ENCODE results near the gene CELA3B.
"Not testable (repeated sequence)": the region's sequence is repeated elsewhere in the genome, so short reads cannot be mapped to it uniquely, and the experiment has no call there.

CELA3B gene

DNA sequence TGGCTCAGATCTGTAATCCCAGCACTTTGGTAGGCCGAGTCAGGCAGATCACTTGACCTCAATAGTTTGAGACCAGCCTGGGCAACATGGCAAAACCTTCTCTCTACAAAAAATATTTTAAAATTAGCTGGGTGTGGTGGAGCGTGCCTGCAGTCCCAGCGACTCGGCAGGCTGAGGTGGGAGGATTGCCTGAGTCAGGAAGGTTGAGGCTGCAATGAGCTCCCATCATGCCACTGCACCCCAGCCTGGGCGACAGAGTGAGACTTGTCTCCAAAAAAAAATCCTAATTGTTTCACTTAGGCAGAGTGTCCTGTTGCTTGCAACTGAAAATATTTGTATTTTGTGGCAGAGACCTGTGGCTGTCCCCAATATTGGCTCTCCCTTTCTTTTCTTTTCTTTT, 7.8 kb upstream of the CELA3B start:
- H3K36me3 ChIP-seq (ENCODE audit: control insufficient read depth in 2 of 2, insufficient read depth in 1 of 2, low read length in 2 of 2); H3K4me3 ChIP-seq (ENCODE audit: low read depth, low read length); H3K9me3 ChIP-seq (ENCODE audit: control insufficient read depth, insufficient read depth, low read depth, low read length); H3K27ac ChIP-seq (ENCODE audit: extremely low read depth, low read depth, low read length); H3K4me1 ChIP-seq (ENCODE audit: control insufficient read depth, insufficient read depth, low read length): not testable (repeated sequence)
- ChIA-PET CTCF (interaction anchor here (0.6 kb wide), 1 partner anchor 110 kb away, joined by 3 read pairs; no protein-coding TSS in a partner anchor), POLR2A (interaction anchor here (0.6 kb wide), 1 partner anchor 65 kb away, joined by 4 read pairs; no protein-coding TSS in a partner anchor)

DNA sequence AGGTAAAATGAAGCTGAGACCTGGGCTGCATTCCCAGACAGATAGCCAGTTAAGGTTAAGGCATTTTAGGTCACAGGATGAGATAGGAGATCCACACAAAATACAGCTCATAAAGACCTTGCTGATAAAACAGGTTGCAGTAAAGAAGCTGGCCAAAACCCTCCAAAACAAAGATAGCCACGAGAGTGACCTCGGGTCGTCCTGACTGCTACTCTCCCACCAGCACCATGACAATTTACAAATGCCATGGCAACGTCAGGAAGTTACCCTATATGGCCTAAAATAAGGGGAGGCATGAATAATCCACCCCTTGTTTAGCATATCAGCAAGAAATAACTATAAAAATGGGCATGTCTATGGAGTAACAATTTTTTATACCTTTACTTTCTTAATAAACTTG, 6.3 kb upstream of the CELA3B start:
- POLR2A ChIA-PET: interaction anchor here (0.6 kb wide), 1 partner anchor 1071 kb away, joined by 5 read pairs; no protein-coding TSS in a partner anchor
- CTCF ChIA-PET; H3K9me3 ChIP-seq (ENCODE audit: control insufficient read depth, insufficient read depth, low read depth, low read length); H3K27ac ChIP-seq (ENCODE audit: extremely low read depth, low read depth, low read length); H3K4me1 ChIP-seq (ENCODE audit: control insufficient read depth, insufficient read depth, low read length); H3K4me3 ChIP-seq (ENCODE audit: low read depth, low read length); H3K36me3 ChIP-seq (ENCODE audit: control insufficient read depth in 2 of 2, insufficient read depth in 1 of 2, low read length in 2 of 2): not testable (repeated sequence)

DNA sequence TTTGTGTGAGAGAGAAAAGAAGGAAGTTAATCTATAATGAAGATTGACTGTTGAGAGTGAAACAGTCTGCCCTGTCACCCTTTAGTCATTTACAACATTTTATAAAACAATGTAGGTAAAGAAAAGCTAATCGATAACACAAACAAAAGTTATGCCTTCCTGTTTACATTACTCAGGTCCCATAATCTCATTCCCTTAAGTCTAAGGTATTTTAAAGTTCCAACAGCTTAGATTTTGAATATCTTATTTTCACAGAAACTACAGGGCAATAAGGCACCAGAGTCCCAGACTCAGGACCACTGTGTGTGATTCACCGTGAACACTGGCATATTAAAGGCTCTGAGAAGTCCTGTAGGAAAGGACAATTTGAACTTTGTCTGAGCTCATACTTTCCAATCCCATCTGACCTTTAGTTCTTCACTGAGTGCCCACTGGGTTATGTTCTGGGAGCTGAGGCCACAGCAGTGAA, 3.8 kb upstream of the CELA3B start:
- H3K27ac ChIP-seq (ENCODE audit: extremely low read depth, low read depth, low read length); H3K4me1 ChIP-seq (ENCODE audit: control insufficient read depth, insufficient read depth, low read length); POLR2A ChIA-PET; H3K9me3 ChIP-seq (ENCODE audit: control insufficient read depth, insufficient read depth, low read depth, low read length); H3K4me3 ChIP-seq (ENCODE audit: low read depth, low read length); H3K36me3 ChIP-seq (ENCODE audit: control insufficient read depth in 2 of 2, insufficient read depth in 1 of 2, low read length in 2 of 2): not testable (repeated sequence)
- CTCF ChIA-PET: interaction anchor here (1.2 kb wide), 1 partner anchor 603 kb away, joined by 5 read pairs; no protein-coding TSS in a partner anchor

DNA sequence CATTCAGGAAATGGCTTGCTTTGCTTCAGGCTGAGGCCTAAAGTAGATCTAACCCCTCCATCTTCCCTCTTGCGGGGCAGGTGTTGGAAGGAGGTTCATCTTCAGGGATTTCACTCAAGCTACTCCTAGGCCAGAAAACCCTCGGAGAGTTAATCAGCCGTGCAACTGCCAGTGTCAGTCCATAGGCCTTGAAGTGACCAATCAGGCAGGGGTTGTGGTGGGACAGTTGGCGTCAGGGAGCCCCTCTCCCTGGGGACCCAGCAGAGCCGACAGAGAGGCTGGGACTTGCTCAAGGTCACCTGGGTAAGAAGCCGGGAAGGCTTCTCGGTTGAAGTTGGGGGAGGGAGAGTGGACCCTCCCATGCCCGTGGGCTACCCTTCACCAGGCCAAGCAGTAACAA, 2.9 kb upstream of the CELA3B start:
- H3K4me3 ChIP-seq (ENCODE audit: low read depth, low read length); H3K27ac ChIP-seq (ENCODE audit: extremely low read depth, low read depth, low read length); POLR2A ChIA-PET; CTCF ChIA-PET; H3K9me3 ChIP-seq (ENCODE audit: control insufficient read depth, insufficient read depth, low read depth, low read length); H3K36me3 ChIP-seq (ENCODE audit: control insufficient read depth in 2 of 2, insufficient read depth in 1 of 2, low read length in 2 of 2); H3K4me1 ChIP-seq (ENCODE audit: control insufficient read depth, insufficient read depth, low read length): not testable (repeated sequence)

DNA sequence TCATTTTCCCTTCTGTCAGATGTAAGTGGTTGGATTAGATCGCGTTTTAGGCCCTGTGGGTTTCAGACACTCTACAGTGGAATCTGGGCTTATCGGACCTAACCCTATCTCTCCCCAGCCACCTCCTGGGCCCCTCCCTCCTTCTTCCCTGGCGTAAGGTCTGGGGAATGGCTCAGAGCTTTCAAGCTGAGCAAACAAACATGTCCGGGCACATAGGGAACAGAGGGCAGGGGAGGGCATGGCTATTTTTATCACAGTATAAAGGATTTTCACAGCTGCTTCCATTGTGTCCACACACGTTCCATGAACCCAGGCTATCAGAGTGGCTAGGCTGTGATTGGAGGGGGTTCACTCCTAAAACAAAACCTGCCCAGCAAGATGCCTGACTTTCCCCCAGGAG, 2.1 kb upstream of the CELA3B start:
- H3K4me1 ChIP-seq (ENCODE audit: control insufficient read depth, insufficient read depth, low read length); H3K36me3 ChIP-seq (ENCODE audit: control insufficient read depth in 2 of 2, insufficient read depth in 1 of 2, low read length in 2 of 2); H3K27ac ChIP-seq (ENCODE audit: extremely low read depth, low read depth, low read length); H3K9me3 ChIP-seq (ENCODE audit: control insufficient read depth, insufficient read depth, low read depth, low read length); POLR2A ChIA-PET; H3K4me3 ChIP-seq (ENCODE audit: low read depth, low read length); CTCF ChIA-PET: not testable (repeated sequence)

DNA sequence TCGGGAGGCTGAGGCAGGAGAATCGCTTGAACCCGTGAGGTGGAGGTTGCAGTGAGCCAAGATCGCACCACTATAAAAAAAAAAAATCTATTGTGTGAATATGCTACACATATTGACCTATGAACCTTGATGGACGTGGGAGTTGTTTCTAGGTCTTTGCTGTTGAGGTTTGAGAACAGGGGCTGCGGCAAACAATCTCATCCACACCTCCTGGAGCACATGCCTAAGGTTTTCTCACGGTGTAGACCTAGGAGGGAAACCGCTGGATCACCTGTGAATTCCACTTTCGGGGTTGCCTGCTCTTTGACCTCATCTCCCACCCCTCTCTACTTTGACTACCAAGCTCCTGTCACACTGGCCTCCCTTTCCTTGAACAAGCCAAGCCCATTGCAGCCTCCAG, 1.5 kb upstream of the CELA3B start:
- CTCF ChIA-PET; H3K36me3 ChIP-seq (ENCODE audit: control insufficient read depth in 2 of 2, insufficient read depth in 1 of 2, low read length in 2 of 2); POLR2A ChIA-PET; H3K4me1 ChIP-seq (ENCODE audit: control insufficient read depth, insufficient read depth, low read length); H3K9me3 ChIP-seq (ENCODE audit: control insufficient read depth, insufficient read depth, low read depth, low read length); H3K27ac ChIP-seq (ENCODE audit: extremely low read depth, low read depth, low read length); H3K4me3 ChIP-seq (ENCODE audit: low read depth, low read length): not testable (repeated sequence)

DNA sequence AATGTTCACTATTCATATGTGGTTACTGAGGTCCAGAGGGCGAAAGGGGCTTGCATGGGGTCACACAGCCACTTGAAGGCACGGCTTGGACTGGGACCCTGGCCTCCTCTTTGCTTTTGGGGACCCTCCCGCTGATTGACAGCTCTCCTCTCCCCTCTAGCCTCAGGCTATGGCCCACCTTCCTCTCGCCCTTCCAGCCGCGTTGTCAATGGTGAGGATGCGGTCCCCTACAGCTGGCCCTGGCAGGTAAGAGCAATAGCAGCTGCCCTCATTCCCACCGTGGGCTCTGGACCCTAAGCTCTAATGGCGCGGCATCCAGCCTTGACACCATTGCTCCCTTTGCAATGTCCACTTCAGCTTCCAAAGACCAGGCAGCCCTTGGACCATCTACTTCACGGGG, 1.4 kb downstream of the CELA3B start:
- H3K4me1 ChIP-seq (ENCODE audit: control insufficient read depth, insufficient read depth, low read length); H3K9me3 ChIP-seq (ENCODE audit: control insufficient read depth, insufficient read depth, low read depth, low read length); H3K36me3 ChIP-seq (ENCODE audit: control insufficient read depth in 2 of 2, insufficient read depth in 1 of 2, low read length in 2 of 2); POLR2A ChIA-PET; H3K27ac ChIP-seq (ENCODE audit: extremely low read depth, low read depth, low read length); H3K4me3 ChIP-seq (ENCODE audit: low read depth, low read length): not testable (repeated sequence)
- CTCF ChIA-PET: interaction anchor here (1.3 kb wide), 1 partner anchor 29 kb away, joined by 3 read pairs; no protein-coding TSS in a partner anchor

DNA sequence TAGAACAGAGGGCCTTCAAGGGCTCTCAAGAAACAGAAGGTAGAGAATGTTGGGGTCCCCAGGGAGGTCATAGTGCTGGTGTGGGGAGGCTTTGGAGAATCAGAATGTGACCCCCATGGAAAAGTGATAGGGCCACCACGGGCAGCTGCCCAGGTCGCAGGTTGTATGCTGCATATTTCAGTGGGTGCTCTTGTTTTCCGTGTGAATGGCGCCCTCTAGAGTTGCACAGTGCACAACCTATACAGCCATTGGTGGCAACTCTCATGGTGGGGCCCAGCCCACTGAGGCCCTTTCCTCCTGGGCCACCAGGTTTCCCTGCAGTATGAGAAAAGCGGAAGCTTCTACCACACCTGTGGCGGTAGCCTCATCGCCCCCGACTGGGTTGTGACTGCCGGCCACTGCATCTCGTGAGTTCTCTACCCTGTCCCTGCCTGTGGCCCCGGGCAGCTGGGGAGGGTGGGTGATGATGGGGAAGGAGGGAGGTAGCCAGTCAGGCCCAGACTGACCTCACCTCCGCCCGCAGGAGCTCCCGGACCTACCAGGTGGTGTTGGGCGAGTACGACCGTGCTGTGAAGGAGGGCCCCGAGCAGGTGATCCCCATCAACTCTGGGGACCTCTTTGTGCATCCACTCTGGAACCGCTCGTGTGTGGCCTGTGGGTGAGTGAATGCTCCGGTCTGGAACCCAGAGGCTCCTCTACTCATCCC, 3.8 kb downstream of the CELA3B start:
- H3K9me3 ChIP-seq (ENCODE audit: control insufficient read depth, insufficient read depth, low read depth, low read length); H3K4me3 ChIP-seq (ENCODE audit: low read depth, low read length); H3K4me1 ChIP-seq (ENCODE audit: control insufficient read depth, insufficient read depth, low read length); H3K27ac ChIP-seq (ENCODE audit: extremely low read depth, low read depth, low read length); POLR2A ChIA-PET; H3K36me3 ChIP-seq (ENCODE audit: control insufficient read depth in 2 of 2, insufficient read depth in 1 of 2, low read length in 2 of 2): not testable (repeated sequence)
- CTCF ChIA-PET: interaction anchor here (0.7 to 1.1 kb wide), 2 partner anchors 45 to 1421 kb away, joined by 3 to 4 read pairs; no protein-coding TSS in a partner anchor

DNA sequence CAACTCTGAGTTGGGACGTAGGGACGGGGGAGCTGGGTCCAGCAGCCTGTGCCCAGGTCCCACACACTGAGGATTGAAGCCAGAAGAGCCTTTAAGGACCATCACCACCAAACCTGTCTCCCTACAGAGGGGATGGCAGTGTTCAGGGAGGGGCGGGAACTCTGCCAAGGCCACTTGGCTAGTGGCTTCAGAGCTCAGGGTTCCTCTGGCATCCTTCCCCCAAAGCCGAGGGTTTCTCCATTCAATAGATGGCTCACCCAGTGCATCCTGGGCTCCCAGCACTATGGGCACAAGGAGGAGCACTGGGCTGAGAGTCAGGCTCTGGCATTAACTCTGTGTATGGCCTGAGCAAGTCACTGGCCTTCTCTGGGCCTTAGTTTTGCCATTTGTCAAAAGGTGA, 4.4 kb downstream of the CELA3B start:
- POLR2A ChIA-PET; H3K27ac ChIP-seq (ENCODE audit: extremely low read depth, low read depth, low read length); H3K36me3 ChIP-seq (ENCODE audit: control insufficient read depth in 2 of 2, insufficient read depth in 1 of 2, low read length in 2 of 2); H3K4me3 ChIP-seq (ENCODE audit: low read depth, low read length); H3K4me1 ChIP-seq (ENCODE audit: control insufficient read depth, insufficient read depth, low read length); H3K9me3 ChIP-seq (ENCODE audit: control insufficient read depth, insufficient read depth, low read depth, low read length): not testable (repeated sequence)
- CTCF ChIA-PET: interaction anchor here (0.7 kb wide), 1 partner anchor 428 kb away, joined by 3 read pairs; no protein-coding TSS in a partner anchor

DNA sequence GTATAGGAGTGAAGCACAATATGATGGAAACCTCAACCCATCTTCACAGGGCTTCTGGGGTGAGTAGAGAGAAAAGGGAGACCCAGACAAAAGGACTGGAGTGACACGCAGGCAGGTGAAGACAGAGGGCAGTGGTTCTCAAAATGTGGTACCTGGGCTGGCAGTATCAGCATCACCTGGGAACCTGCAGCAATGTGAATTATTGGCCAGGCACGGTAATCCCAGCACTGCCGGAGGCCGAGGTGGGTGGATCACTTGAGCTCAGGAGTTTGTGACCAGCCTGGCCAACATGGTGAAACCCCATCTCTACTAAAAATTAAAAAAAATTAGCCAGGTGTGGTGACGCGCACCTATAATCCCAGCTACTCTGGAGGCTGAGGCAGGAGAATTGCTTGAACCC, 5.3 kb downstream of the CELA3B start:
- H3K9me3 ChIP-seq (ENCODE audit: control insufficient read depth, insufficient read depth, low read depth, low read length); H3K27ac ChIP-seq (ENCODE audit: extremely low read depth, low read depth, low read length); POLR2A ChIA-PET; H3K36me3 ChIP-seq (ENCODE audit: control insufficient read depth in 2 of 2, insufficient read depth in 1 of 2, low read length in 2 of 2); H3K4me1 ChIP-seq (ENCODE audit: control insufficient read depth, insufficient read depth, low read length); H3K4me3 ChIP-seq (ENCODE audit: low read depth, low read length): not testable (repeated sequence)
- CTCF ChIA-PET: interaction anchor here (0.7 kb wide), 1 partner anchor 427 kb away, joined by 3 read pairs; no protein-coding TSS in a partner anchor

DNA sequence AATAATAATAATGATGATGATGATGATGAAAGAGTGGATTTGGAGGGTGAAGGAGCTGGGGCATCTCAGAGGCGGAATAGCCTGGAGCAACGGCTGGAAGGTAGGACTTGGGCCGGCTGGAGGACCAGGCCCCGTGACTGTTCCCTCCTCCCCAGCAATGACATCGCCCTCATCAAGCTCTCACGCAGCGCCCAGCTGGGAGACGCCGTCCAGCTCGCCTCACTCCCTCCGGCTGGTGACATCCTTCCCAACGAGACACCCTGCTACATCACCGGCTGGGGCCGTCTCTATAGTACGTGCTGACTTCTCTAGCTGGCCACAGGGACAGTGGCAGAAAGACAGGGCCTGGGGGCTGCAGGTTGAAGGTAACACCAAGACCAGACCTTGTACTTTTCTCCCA, 6.7 kb downstream of the CELA3B start:
- H3K27ac ChIP-seq (ENCODE audit: extremely low read depth, low read depth, low read length); H3K4me3 ChIP-seq (ENCODE audit: low read depth, low read length); H3K36me3 ChIP-seq (ENCODE audit: control insufficient read depth in 2 of 2, insufficient read depth in 1 of 2, low read length in 2 of 2); H3K4me1 ChIP-seq (ENCODE audit: control insufficient read depth, insufficient read depth, low read length); POLR2A ChIA-PET; H3K9me3 ChIP-seq (ENCODE audit: control insufficient read depth, insufficient read depth, low read depth, low read length): not testable (repeated sequence)
- CTCF ChIA-PET: interaction anchor here (1.0 kb wide), 1 partner anchor 20 kb away, joined by 3 read pairs; no protein-coding TSS in a partner anchor

Measured in HEK293 (cell line).